HG03066 (cell line): Measurements from ENCODE around the gene SULT1A4.
"Not testable (repeated sequence)": the region's sequence is repeated elsewhere in the genome, so short reads cannot be mapped to it uniquely, and the experiment has no call there.

ENCODE experiments used
- ATAC-seq: cut with Tn5 transposase; IDR thresholded peaks from one replicate; pipeline ENCODE4 v1.9.1; 2021; ENCODE audit warnings: low read depth; ENCODE audit not compliant: unreplicated experiment

Gene SULT1A4

GRCh38 chr16:29459706-29460646 lies at the start of gene SULT1A4:
Gene SULT1A4 (plus strand): TSS chr16:29459913. CDS start chr16:29461386, 1,473 bp downstream.
- not testable (repeated sequence) for ATAC-seq

- not testable (repeated sequence) for ATAC-seq
Observed at GRCh38 chr16:29423587-29423986, 36.1 kb upstream of the SULT1A4 start.

GRCh38 chr16:29425390-29425789 lies 34.3 kb upstream of the SULT1A4 start:
- ATAC-seq, result not testable (repeated sequence)

GRCh38 chr16:29453754-29454153 lies 6.0 kb upstream of the SULT1A4 start:
- peak; percentile 16 for ATAC-seq

- ATAC-seq, result peak; percentile 83
Observed at GRCh38 chr16:29454269-29454668, 5.4 kb upstream of the SULT1A4 start, which contains the start of the genes BOLA2 and SLX1B. Gene BOLA2 (minus strand): TSS chr16:29454351. CDS start chr16:29454253, 98 bp downstream. Gene SLX1B (plus strand): TSS chr16:29454533.

- ATAC-seq, result peak; percentile 63
Observed at GRCh38 chr16:29454828-29455227, 4.9 kb upstream of the SULT1A4 start.

- not testable (repeated sequence) for ATAC-seq
Observed at GRCh38 chr16:29457660-29458059, 2.1 kb upstream of the SULT1A4 start.

GRCh38 chr16:29460647-29461030 lies 926 bp downstream of the SULT1A4 start:
- not testable (repeated sequence) for ATAC-seq

GRCh38 chr16:29465985-29466824 lies 6.5 kb downstream of the SULT1A4 start:
- ATAC-seq, result not testable (repeated sequence)

GRCh38 chr16:29466904-29467303 lies 7.2 kb downstream of the SULT1A4 start:
- not testable (repeated sequence) for ATAC-seq

GRCh38 chr16:29467654-29468366 lies 8.1 kb downstream of the SULT1A4 start:
- ATAC-seq, result not testable (repeated sequence)

- not testable (repeated sequence) for ATAC-seq
Observed at GRCh38 chr16:29469660-29470059, 9.9 kb downstream of the SULT1A4 start.

GRCh38 chr16:29472065-29472464 lies 12.4 kb downstream of the SULT1A4 start:
- ATAC-seq, result not testable (repeated sequence)

GRCh38 chr16:29482276-29482675 lies 22.6 kb downstream of the SULT1A4 start:
- ATAC-seq, result not testable (repeated sequence)

- ATAC-seq, result not testable (repeated sequence)
Observed at GRCh38 chr16:29506308-29506707, 46.6 kb downstream of the SULT1A4 start, which contains the start of gene NPIPB12. Gene NPIPB12 (minus strand): TSS chr16:29506408.
